GM12874 (cell line): ENCODE measurements around the gene TRPV4.

Source experiments
- TF ChIP-seq, protein P1 (sequence below): IDR thresholded peaks from 2 replicates; pipeline ENCODE4 v1.5.1; 2011; ENCODE audit warnings: low read depth, mild to moderate bottlenecking, control low read depth, low read length, moderate library complexity; ENCODE audit not compliant: insufficient read depth

Gene TRPV4

DNA sequence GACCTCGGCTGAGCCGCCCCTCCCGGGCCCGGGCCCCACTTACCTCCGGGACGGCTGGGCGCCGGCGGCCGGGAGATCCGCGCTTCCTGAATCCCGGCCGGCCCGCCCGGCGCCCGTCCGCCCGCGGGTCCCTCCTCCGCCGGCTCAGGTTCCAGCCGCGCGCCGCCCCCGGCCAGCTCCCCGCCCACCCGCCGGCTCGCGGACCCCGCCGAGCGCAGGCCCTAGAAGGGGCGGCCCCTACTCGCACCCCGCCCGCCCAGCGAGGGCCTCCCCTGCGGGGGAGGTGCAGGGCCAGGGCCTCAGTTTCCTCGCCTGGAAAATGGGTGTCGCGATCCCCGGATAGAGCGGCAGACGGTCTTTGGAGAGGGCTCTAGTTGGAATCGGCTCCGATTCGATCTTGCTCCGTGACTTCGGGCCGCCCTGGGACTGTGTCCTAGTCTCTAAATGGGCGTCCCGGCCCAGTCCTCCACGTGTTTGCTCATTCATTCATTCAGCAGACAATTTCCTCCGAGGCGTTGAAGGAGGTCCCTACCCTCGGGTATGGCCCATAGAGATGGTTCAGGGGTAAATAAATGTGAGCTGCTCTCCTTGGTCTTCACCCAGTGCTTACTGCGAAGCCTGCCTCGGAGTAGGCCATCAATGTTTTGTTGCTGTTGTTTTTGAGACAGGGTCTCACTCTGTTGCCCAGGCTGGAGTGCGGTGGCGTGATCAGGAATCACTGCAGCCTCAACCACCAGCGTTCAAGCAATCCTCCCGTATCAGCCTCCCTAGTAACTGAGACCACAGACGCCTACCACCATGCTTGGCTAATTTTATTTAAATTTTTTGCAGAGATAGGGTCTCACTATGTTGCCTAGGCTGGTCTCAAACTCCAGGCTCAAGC is at the start of gene TRPV4:
Gene TRPV4 (minus strand): TSS at position 92 of the 883 bp plus-strand sequence. CDS start 18,602 bp downstream, outside the sequence.
- TF ChIP-seq, protein P1, sequence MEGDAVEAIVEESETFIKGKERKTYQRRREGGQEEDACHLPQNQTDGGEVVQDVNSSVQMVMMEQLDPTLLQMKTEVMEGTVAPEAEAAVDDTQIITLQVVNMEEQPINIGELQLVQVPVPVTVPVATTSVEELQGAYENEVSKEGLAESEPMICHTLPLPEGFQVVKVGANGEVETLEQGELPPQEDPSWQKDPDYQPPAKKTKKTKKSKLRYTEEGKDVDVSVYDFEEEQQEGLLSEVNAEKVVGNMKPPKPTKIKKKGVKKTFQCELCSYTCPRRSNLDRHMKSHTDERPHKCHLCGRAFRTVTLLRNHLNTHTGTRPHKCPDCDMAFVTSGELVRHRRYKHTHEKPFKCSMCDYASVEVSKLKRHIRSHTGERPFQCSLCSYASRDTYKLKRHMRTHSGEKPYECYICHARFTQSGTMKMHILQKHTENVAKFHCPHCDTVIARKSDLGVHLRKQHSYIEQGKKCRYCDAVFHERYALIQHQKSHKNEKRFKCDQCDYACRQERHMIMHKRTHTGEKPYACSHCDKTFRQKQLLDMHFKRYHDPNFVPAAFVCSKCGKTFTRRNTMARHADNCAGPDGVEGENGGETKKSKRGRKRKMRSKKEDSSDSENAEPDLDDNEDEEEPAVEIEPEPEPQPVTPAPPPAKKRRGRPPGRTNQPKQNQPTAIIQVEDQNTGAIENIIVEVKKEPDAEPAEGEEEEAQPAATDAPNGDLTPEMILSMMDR: no peak

DNA sequence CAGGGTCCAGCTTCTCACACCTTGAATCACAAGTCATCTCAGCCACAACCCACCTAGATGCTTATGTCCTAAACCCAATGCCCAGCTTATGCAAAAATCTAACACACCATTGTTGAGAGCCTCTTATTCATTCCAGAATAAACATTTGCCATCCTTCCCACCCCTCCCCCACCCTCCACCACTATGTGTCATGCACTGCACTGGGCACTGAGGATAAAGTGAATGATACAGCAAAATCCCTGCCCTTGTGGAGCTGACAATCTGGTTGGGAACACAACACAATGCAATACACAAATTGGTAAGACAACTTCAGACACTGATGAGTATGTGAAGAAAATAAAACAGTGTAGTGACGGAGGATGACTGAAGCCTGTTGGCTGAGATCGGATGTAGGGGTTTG is 48.6 kb upstream of the TRPV4 start:
- TF ChIP-seq, protein P1: no peak

DNA sequence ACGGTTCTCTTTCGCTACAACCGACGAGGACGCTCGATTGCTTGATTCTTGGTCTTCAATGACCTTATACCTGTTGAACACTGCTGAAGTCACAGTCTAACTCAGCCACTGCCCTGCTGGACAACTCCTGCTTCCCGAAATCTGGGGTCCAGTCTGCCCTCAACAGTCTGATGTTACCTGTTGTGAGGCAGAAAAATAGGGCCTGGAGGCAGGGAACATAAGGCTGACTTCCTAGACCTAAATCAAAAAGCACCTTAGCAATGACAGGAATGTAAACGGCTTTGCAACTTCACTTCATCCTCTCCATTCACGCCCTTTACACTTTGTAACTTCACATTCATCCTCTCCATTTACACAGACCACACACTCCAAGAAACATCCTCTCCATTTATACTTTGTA is 47.7 kb upstream of the TRPV4 start:
- TF ChIP-seq, protein P1: no peak

DNA sequence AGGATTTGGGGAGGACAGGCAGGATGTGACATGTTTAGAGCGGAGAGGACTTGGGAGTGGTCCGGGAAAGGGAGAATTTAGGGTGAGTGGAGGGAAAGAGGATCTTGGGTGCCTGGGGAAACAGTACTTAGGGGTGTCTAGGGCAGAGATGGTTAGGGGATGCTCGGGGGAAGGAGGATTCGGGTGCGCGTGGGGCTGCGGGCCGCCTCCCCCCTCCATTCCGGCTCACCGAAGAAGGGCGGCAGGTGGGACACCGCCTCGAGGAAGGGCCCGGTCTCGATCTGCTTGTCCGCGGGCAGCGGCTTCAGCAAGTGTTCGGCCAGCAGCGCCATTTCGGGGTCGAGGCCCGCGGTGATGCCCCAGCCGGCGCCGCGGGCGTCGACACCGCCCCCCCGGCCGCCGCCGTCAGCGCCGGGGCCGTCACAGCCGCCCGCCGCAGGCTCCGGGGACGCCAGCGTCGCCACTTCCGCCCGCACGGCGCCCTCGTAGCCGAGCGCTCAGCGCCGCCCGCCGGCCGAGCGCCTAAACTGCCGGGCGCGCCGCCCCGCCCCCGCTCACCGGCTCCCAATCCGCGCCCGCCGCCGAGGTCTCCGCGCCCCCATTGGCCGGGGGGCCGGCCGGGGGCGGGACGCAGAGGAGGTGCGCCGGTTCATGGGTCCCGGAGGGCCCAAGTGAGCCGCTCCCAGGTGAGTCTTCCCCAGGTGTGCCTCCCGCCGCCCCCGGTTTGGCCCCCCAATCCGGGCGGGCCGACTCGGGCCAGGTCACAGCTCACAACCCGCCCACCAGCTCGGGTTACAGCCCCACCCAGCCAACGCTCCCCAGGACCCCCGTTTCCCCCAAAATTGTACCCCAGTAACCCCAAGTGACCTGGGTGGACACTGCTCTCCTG is 47.1 kb upstream of the TRPV4 start, which contains the start of gene GLTP:
Gene GLTP (minus strand): TSS at position 499 of the 889 bp plus-strand sequence. CDS start 167 bp downstream, at position 332.
- TF ChIP-seq, protein P1: peak; percentile 71

DNA sequence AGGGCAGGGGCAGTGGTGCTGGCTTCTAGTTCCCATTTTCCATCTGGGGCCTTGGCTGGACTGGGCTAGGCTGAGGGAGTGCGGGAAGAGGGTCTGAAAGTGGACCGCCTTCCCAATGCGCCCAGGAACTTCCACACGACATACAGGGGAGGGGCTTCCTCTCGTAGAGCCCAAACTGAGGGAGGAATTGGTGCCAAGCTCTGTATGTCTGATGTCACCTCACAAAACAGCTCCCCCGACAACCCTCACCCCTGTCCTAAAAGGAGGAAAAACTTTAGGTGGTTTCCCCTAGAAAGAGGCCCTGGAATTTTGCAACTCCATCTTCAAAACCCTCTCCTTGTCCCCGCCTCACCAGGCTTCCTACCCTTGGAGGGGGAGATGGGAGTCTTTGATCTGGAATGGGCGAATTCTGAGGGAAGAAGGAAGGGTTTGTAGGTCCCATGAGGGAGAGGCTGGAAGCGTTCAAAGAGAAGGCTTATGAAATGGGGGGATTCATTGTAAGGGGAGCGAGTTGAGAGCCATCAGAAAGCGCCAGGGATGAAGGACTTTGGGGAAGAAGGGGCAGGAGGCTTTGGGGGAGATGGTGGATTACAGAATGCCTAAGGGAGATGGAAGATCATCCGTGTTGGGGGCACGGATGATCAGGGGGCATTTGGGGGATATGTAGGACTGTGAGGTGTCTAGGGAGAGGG is 46.3 kb upstream of the TRPV4 start:
- TF ChIP-seq, protein P1: no peak

DNA sequence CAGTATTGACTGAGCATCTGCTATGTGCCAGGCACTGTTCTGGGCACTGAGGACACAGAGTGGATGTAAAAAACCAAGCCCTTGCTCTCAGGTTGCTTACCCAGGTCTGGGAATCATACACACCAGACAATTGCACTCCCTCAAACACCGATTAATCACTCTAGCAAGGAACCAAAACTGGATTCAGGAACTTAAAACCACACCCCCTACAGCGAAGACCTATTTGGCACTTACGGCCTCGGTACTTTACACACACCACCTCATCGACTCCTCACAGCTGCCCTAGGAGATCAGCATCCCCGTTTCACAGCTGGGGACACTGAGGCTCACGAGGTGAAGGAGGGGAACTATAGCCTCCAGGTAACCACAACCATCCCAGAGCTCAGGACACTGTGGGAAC is 45.6 kb upstream of the TRPV4 start:
- TF ChIP-seq, protein P1: no peak
